Adipocyte (in vitro differentiated cells): ENCODE results near the gene ZMIZ2.
A peak's percentile ranks its signal among the peaks of the same experiment; 100 is the strongest.
"Not testable (repeated sequence)": the region's sequence is repeated elsewhere in the genome, so short reads cannot be mapped to it uniquely, and the experiment has no call there.

Experiments used
- DNase-seq: peaks from one replicate; pipeline ENCODE4 v3.0.0-alpha.2; 2015; ENCODE audit warnings: low read depth
- H3K27me3 ChIP-seq: replicated peaks from 2 replicates; pipeline ENCODE4 v1.7.0; 2013; ENCODE audit warnings: mild to moderate bottlenecking, low read length, moderate library complexity; ENCODE audit not compliant: control insufficient read depth, insufficient read depth
- H3K36me3 ChIP-seq: 2 replicates; pipeline ENCODE4 v1.7.0; 2013; ENCODE audit warnings: low read length, mild to moderate bottlenecking, moderate library complexity; ENCODE audit not compliant: control insufficient read depth, insufficient read depth, severe bottlenecking
- H3K4me1 ChIP-seq: 2 replicates; pipeline ENCODE4 v1.7.0; 2013; ENCODE audit warnings: mild to moderate bottlenecking, low read length, moderate library complexity; ENCODE audit not compliant: control insufficient read depth, insufficient read depth
- H3K4me3 ChIP-seq: 2 replicates; pipeline ENCODE4 v1.7.0; 2013; ENCODE audit warnings: mild to moderate bottlenecking, low read length, moderate library complexity
- H3K9ac ChIP-seq: 2 replicates; pipeline ENCODE4 v1.7.0; 2013; ENCODE audit warnings: mild to moderate bottlenecking, low read length, moderate library complexity
- H3K9me3 ChIP-seq: 2 replicates; pipeline ENCODE4 v1.7.0; 2013; ENCODE audit warnings: mild to moderate bottlenecking, low read length, moderate library complexity; ENCODE audit not compliant: control insufficient read depth

ZMIZ2 gene

GRCh38 chr7:44729949-44730590, 18.6 kb upstream of the ZMIZ2 start:
- no peak overlapping the region for H3K4me3 ChIP-seq
- H3K4me1 ChIP-seq: peaks cover 32% of the 10 kb centered on the region
- no peaks in the 10 kb centered on the region for H3K9me3 ChIP-seq
- no peaks in the 10 kb centered on the region for H3K36me3 ChIP-seq
- H3K9ac ChIP-seq: no peak overlapping the region
- DNase-seq: no peak
- H3K27me3 ChIP-seq: no peaks in the 10 kb centered on the region

GRCh38 chr7:44732971-44733370, 15.7 kb upstream of the ZMIZ2 start:
- not testable (repeated sequence) for H3K9ac ChIP-seq, H3K9me3 ChIP-seq, H3K4me3 ChIP-seq, H3K36me3 ChIP-seq, DNase-seq, H3K27me3 ChIP-seq
- H3K4me1 ChIP-seq: peaks cover 25% of the 10 kb centered on the region

- no peak overlapping the region for H3K9ac ChIP-seq
- peak; percentile 61 for DNase-seq
- no peaks in the 10 kb centered on the region for H3K36me3 ChIP-seq
- peaks cover 21% of the 10 kb centered on the region for H3K4me1 ChIP-seq
- no peak overlapping the region for H3K4me3 ChIP-seq
- no peaks in the 10 kb centered on the region for H3K9me3 ChIP-seq
- H3K27me3 ChIP-seq: no peaks in the 10 kb centered on the region
Observed at GRCh38 chr7:44733708-44734481, 14.8 kb upstream of the ZMIZ2 start.

DNA sequence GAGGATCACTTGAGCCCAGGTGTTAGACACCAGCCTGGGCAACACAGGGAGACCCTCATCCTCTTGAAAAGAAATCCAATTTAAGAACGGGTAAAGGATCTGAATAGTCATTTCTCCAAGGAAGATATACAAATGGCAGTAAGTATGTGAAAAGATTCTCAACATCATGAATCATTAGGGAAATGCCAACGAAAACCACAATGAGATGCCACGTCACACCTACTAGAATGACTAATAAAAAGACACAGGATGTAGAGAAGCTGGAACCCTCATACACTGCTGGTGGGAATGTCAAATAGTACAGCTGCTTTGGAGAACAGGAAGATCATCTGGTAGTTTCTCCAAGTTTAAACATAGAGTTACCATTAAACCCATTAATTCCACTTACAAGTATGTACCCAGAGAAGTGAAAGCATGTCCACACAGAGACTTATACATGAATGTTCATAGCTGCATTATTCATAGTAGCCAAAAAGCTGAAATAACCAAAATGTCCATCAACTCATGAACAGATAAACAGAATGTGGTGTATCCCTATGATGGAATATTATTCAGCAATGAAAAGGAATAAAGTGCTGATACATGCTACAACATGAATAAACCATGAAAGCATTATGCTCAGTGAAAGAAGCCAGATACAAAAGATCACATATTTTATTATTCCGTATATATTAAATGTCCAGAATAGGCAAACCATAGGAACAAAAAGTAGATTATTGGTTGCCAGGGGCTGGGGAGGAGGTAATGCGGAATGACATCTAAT, 13.1 kb upstream of the ZMIZ2 start:
- no peaks in the 10 kb centered on the region for H3K27me3 ChIP-seq
- no peaks in the 10 kb centered on the region for H3K9me3 ChIP-seq
- H3K9ac ChIP-seq: peak overlapping the region; percentile 71

DNA sequence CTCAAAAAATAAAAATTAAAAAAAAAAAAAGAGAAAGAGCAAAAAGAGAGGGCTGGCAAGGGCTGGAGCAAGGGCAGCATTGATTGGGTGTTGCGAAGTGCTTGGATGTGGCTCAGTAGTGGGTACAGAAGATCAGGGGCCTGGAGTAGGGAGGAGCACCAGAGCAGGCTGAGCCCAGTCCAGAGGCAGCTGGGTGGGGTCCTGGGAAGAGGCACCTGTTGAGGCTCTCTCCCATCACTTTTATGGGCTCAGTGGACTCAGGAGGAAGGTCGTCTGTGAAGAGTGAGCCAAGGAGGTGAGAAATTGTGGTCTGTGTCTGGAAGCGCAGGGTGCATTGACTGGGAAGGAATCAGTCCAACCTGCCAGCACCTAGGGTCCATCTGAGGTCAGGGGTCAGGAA, 11.8 kb upstream of the ZMIZ2 start:
- Histone ChIP-seq H3K36me3 (no peaks in the 10 kb centered on the region), H3K9ac (no peak overlapping the region), H3K4me1 (peaks cover 18% of the 10 kb centered on the region), H3K9me3 (no peaks in the 10 kb centered on the region), H3K27me3 (no peaks in the 10 kb centered on the region), H3K4me3 (no peak overlapping the region)
- no peak for DNase-seq

More for the DNA sequence above, 13.1 kb upstream of the ZMIZ2 start:
- Histone ChIP-seq H3K4me1 (peaks cover 18% of the 10 kb centered on the region), H3K36me3 (no peaks in the 10 kb centered on the region), H3K4me3 (no peak overlapping the region)
- DNase-seq: peak; percentile 81

GRCh38 chr7:44738051-44738723, 10.5 kb upstream of the ZMIZ2 start:
- no peak for DNase-seq
- no peaks in the 10 kb centered on the region for H3K27me3 ChIP-seq
- no peak overlapping the region for H3K9ac ChIP-seq
- H3K9me3 ChIP-seq: no peaks in the 10 kb centered on the region
- no peak overlapping the region for H3K4me3 ChIP-seq
- peaks cover 18% of the 10 kb centered on the region for H3K4me1 ChIP-seq
- H3K36me3 ChIP-seq: no peaks in the 10 kb centered on the region

DNA sequence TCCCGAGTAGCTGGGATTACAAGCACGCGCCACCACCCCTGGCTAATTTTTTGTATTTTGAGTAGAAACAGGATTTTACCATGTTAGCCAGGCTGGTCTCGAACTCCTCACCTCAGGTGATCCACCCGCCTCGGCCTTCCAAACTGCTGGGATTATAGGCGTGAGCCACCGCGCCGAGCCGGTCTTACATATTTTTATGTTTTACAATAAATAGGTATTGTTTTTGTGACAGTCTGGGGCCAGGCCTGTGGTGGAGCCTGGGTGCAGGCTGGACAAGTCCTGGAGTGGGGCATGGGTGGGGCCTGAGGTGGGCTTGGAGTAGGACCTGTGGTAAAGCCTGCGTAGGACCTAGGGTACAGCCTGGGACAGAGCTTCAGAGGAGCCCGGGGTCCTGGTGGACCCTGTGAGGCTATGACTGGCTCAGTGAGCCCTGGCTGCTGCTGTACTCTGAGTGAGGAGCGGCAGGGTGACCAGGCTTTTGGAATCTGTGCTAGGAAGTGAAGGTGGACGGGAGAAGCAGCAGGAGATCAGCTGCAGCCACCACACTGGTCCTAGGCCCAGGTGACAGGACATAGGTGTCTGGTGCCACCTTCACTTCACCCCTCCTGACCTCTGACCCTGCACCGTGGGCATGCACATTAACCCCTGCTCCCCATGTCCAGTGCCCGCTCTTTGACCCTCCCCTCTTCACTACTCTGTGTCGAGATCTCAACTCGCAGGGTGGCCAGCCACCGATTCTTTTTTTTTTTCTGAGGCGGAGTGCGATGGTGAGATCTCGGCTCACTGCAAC, 9.6 kb upstream of the ZMIZ2 start:
- Histone ChIP-seq H3K9me3 (no peaks in the 10 kb centered on the region), H3K4me3 (no peak overlapping the region), H3K27me3 (no peaks in the 10 kb centered on the region), H3K36me3 (no peaks in the 10 kb centered on the region), H3K9ac (no peak overlapping the region), H3K4me1 (peaks cover 12% of the 10 kb centered on the region)
- no peak for DNase-seq

DNA sequence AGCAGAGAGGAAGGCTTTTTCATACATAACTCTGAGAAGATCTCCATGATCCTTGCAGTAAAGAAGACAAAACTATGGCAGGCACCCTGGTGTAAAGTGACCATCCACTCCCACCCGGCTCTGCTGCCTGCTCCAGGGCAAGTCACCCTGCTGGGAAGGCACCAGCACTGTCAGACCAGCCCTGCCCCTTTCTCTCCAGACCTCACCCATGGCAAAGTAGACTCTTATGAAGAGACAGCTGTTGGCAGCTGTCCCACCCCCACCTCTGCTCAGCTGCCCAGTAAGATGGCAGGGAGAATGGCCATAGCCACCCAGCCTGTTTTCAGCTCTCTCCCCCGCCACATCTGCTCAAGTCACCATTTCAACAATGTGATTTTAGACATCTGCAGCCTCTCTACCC, 8.6 kb upstream of the ZMIZ2 start:
- no peak overlapping the region for H3K4me3 ChIP-seq
- DNase-seq: no peak
- peaks cover 4% of the 10 kb centered on the region for H3K4me1 ChIP-seq
- H3K36me3 ChIP-seq: no peaks in the 10 kb centered on the region
- H3K27me3 ChIP-seq: no peaks in the 10 kb centered on the region
- no peaks in the 10 kb centered on the region for H3K9me3 ChIP-seq
- H3K9ac ChIP-seq: no peak overlapping the region

GRCh38 chr7:44743750-44744149, 4.9 kb upstream of the ZMIZ2 start:
- no peak overlapping the region for H3K9ac ChIP-seq
- H3K4me1 ChIP-seq: peaks cover 6% of the 10 kb centered on the region
- H3K36me3 ChIP-seq: no peaks in the 10 kb centered on the region
- DNase-seq: no peak
- no peak overlapping the region for H3K4me3 ChIP-seq
- no peaks in the 10 kb centered on the region for H3K27me3 ChIP-seq
- no peaks in the 10 kb centered on the region for H3K9me3 ChIP-seq

DNA sequence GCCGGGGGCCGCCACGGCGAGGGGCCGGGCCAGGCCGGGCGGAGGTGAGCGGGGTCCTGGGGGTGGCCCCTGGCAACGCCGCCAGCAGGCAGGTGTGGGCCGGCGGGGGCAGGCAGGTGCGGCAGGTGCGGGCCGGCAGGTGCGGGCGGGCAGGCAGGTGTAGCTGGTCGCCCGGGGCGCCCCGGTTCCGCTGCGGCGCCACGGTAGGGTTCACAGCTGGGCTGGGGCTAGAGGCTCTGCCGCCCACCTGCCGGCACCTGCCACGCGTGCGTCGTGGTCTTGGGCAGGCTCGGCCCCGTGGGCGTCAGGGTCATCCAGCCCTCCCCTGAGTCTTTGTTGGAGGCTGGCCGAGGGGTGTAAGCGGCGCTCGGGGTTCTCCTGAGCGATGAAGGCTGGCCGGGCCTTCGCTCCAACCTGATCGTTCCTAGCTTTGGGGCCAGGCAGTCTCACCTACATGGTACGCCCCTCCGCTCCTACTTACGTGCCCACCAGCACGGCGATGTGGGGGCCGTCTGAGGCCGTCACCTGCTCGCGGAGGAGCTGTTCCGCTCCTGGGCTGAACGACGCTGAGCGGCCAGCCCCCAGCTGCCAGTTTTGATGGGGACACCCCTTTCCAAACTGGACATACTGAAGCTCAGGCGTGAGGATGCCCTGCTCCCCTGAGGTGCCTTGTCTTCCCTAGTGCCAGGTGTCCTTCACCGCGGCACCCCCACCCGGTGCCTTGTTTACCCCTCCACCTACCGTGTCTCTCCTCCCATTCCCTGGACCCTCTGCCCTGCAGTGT, 493 bp downstream of the ZMIZ2 start:
- peak; percentile 35 for DNase-seq
- Histone ChIP-seq H3K9ac (peak overlapping the region; percentile 87), H3K4me1 (peaks cover 16% of the 10 kb centered on the region), H3K9me3 (no peaks in the 10 kb centered on the region), H3K4me3 (peak overlapping the region; percentile 91), H3K27me3 (no peaks in the 10 kb centered on the region), H3K36me3 (no peaks in the 10 kb centered on the region)
